GM12874 (cell line): Measurements from ENCODE around the gene ATP9A.

ENCODE experiments used
- TF ChIP-seq, protein P1 (sequence below): IDR thresholded peaks from 2 replicates; pipeline ENCODE4 v1.5.1; 2011; ENCODE audit warnings: low read depth, mild to moderate bottlenecking, control low read depth, low read length, moderate library complexity; ENCODE audit not compliant: insufficient read depth

ATP9A gene

DNA sequence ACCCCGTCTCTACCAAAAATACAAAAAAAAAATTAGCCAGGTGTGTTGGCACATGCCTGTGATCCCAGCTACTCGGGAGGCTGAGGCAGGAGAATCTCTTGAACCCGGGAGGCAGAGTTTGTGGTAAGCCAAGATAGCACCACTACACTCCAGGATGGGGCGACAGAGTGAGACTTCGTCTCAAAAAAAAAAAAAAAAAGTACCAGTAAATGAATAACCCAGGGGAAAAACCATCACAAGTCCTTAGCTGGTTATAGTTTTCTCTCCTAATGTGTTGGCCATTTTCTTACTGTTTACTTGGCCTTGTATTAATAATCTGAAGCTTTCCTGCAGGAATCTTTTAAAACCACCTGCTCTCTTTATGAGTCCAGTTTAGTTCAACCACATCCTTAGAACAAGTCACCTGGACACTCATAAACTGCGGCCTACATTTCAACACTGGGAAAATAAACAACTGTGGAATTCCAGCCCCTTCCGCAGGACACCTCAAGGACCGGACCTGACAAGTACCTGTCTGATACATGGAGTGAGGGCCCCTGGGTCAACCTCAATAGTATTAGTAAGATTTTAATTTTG lies 102.6 kb downstream of the ATP9A start:
- TF ChIP-seq, protein P1, sequence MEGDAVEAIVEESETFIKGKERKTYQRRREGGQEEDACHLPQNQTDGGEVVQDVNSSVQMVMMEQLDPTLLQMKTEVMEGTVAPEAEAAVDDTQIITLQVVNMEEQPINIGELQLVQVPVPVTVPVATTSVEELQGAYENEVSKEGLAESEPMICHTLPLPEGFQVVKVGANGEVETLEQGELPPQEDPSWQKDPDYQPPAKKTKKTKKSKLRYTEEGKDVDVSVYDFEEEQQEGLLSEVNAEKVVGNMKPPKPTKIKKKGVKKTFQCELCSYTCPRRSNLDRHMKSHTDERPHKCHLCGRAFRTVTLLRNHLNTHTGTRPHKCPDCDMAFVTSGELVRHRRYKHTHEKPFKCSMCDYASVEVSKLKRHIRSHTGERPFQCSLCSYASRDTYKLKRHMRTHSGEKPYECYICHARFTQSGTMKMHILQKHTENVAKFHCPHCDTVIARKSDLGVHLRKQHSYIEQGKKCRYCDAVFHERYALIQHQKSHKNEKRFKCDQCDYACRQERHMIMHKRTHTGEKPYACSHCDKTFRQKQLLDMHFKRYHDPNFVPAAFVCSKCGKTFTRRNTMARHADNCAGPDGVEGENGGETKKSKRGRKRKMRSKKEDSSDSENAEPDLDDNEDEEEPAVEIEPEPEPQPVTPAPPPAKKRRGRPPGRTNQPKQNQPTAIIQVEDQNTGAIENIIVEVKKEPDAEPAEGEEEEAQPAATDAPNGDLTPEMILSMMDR = no peak

DNA sequence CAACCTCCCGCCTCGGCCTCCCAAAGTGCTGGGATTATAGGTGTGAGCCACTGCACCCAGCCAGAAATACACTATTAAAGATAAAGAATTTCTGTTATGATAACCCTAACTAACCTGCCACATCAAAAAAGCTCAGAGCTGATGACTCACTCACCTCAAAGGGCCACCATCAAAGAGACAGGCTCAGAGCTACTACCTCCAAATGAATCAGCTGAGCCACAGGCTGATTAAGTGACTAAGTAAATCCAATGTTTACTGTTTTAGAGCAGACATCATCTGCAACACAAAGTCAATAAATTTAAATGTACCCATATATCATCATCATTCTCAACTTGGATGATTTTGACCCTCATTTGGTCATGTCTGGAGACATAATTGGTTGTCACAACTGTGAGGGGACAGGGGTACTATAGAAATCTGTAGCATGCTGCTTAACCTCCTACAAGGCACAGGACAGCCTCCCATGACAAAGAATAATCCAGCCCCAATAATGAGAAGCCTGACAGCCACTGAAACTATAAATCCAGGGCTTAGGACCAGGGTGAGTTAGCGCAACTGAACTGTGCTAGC lies 106.5 kb downstream of the ATP9A start:
- TF ChIP-seq, protein P1 = no peak

DNA sequence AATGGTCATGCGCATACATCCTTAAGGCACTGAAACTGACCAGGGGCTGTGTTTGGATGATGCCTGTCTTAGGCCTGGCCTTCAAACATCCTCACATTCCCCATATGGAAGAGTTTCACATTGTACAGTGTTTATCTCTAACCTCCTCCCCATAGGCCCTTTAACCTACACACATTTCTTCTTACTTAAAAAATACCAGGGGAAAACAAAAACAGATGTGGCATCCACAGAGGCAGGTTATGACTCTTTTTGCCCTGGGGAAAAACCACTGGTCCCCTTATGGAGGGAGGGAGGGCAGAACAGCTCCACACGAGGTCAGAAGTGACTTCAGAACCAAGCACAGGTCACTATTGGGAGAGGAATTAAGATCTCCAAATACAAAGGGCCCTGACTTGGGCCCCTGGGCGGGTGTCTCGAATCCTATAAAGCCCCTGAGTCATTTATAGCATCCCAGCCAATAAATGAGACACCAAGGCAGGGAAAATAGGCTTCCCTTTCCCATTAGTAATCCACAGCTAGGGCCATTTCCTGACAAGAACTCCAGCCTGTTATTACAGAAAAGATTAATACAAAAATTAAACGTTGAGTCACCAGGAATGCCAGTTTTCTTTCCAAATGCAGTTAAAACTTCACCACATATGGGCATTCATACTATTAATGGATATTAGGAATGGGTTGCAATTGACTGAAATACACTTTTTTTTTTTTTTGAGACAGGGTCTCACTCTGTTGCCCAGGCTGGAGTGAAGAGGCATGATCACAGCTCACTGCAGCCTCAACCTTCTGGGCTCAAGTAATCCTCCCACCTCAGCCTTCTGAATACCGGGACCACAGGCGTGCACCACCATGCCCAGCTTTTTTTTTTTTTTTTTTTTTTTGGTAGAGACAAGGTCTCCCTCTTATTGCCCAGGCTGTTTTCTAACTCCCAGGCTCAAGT lies 107.2 kb downstream of the ATP9A start:
- TF ChIP-seq, protein P1 = no peak

DNA sequence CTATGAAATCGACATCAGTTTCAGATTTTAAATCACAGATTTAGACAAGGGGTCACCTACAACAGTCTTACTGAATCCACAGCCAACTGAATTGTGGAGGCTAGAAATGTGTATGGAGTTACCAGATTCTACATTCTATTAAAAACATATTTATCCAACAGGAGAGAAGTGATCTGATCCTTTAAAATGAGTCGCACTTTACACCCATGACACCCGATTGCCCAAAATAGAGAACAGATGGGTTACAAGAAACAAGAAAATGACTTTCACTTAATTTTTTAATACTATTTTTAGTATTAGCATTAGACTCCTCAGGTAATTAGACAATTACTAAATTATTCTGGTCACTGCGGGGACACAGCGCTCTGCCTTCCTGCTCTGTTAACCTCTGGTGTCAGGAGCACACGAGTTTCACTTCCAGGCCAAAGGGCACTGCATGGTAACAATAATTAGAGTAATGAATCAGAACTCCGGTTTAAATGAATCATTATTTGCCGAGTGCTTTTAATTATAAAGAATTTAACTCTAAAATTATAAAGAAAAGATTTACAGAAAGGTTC lies 108.6 kb downstream of the ATP9A start:
- TF ChIP-seq, protein P1 = no peak

GRCh38 chr20:51656726-51657260 lies 111.4 kb downstream of the ATP9A start:
- TF ChIP-seq, protein P1 = no peak

GRCh38 chr20:51654495-51654894 lies 113.7 kb downstream of the ATP9A start:
- TF ChIP-seq, protein P1 = no peak

DNA sequence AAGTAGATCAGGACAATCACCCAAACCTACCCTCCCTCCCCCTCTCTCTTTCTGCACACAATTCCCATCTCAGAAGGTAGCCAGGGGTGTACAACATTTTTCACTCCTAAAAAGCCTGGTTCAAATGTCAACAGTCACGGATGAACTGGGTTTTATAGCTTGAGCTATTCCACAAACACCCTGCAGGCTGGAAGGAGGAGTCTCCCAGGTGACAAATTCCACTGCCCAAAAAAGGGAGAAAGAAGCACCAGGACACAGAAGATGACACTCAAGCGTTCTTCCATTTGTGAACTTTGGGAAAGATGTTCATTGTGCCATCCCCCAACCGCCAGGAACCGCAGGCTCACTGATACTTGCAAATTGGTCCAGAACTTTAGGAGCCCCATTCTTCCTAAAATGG lies 114.1 kb downstream of the ATP9A start:
- TF ChIP-seq, protein P1 = no peak
